Esophagus muscularis mucosa (tissue), 3 donors: ENCODE results near the gene ASAH2B.
"Not testable (repeated sequence)": the region's sequence is repeated elsewhere in the genome, so short reads cannot be mapped to it uniquely, and the experiment has no call there.

Experiments
- POLR2AphosphoS5 ChIP-seq, 2 donors: sonication (generic); formaldehyde crosslinking; IDR thresholded peaks; one replicate each; pipeline ENCODE4 v1.6.1; 2017; ENCODE audit warnings: antibody characterized with exemption in 2 of 2
- TF ChIP-seq, protein P1 (sequence below), 3 experiments: fragments of 200-600 bp in 2 of 3; fragments of 450-650 bp in 1 of 3; sonication (generic) in 2 of 3; IDR thresholded peaks; one replicate each; pipeline ENCODE4 v1.5.1; 2017 to 2019; ENCODE audit warnings: antibody characterized with exemption in 3 of 3, mild to moderate bottlenecking in 2 of 3, moderate library complexity in 1 of 3

- TF ChIP-seq, protein P1, sequence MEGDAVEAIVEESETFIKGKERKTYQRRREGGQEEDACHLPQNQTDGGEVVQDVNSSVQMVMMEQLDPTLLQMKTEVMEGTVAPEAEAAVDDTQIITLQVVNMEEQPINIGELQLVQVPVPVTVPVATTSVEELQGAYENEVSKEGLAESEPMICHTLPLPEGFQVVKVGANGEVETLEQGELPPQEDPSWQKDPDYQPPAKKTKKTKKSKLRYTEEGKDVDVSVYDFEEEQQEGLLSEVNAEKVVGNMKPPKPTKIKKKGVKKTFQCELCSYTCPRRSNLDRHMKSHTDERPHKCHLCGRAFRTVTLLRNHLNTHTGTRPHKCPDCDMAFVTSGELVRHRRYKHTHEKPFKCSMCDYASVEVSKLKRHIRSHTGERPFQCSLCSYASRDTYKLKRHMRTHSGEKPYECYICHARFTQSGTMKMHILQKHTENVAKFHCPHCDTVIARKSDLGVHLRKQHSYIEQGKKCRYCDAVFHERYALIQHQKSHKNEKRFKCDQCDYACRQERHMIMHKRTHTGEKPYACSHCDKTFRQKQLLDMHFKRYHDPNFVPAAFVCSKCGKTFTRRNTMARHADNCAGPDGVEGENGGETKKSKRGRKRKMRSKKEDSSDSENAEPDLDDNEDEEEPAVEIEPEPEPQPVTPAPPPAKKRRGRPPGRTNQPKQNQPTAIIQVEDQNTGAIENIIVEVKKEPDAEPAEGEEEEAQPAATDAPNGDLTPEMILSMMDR (IDR thresholded peaks at IDR 0.05): not testable (repeated sequence)
- not testable (repeated sequence) for TF ChIP-seq POLR2AphosphoS5 (IDR thresholded peaks at IDR 0.05)
Measured at GRCh38 chr10:50780036-50780435, 40.3 kb downstream of the ASAH2B start.
